SK-N-MC (cell line): ENCODE results near the gene KLF14.

Experiments
- DNase-seq: peaks from one replicate; pipeline ENCODE4 v3.0.0-alpha.2; 2011; ENCODE audit warnings: low read depth, low spot score
- H3K27ac ChIP-seq: fragments of 200-600 bp; sonication (generic); 2 replicates; pipeline ENCODE4 v1.5.1; 2016; ENCODE audit warnings: mixed run types
- H3K36me3 ChIP-seq: fragments of 200-600 bp; sonication (generic); 2 replicates; pipeline ENCODE4 v1.6.1; 2017; ENCODE audit warnings: antibody characterized with exemption, low read length, mixed read lengths; ENCODE audit not compliant: insufficient read depth
- H3K4me3 ChIP-seq: fragments of 200-600 bp; sonication (generic); 2 replicates; pipeline ENCODE4 v1.5.1; 2016
- H3K9ac ChIP-seq: fragments of 200-600 bp; sonication (generic); 2 replicates; pipeline ENCODE4 v1.8.0; 2017; ENCODE audit warnings: mixed run types, mixed read lengths; ENCODE audit not compliant: insufficient read length
- H3K9me3 ChIP-seq: fragments of 200-600 bp; sonication (generic); 2 replicates; pipeline ENCODE4 v1.6.1; 2017; ENCODE audit warnings: low read depth, mild to moderate bottlenecking, antibody characterized with exemption, low read length, moderate library complexity, mixed read lengths
- EZH2 ChIP-seq: fragments of 200-600 bp; sonication (generic); IDR thresholded peaks from one replicate; pipeline ENCODE4 v1.6.1; 2017; ENCODE audit warnings: antibody characterized with exemption
- FOXP2 ChIP-seq: optimal IDR thresholded peaks from 2 replicates; pipeline ENCODE3; 2011; ENCODE audit warnings: mild to moderate bottlenecking, moderate library complexity; ENCODE audit not compliant: insufficient read depth; ENCODE audit errors: extremely low read length, control extremely low read depth
- POLR2AphosphoS5 ChIP-seq: IDR thresholded peaks from 2 replicates; pipeline ENCODE4 v1.6.1; 2012; ENCODE audit warnings: mild to moderate bottlenecking, low read depth, low read length, borderline replicate concordance

Gene KLF14

GRCh38 chr7:130723784-130724183, 10.2 kb downstream of the KLF14 start:
- TF ChIP-seq POLR2AphosphoS5, result no peak
- TF ChIP-seq FOXP2, result no peak
- no peak for TF ChIP-seq EZH2
- no peak overlapping the region for H3K27ac ChIP-seq

GRCh38 chr7:130721486-130722277, 12.3 kb downstream of the KLF14 start:
- H3K9ac ChIP-seq, result no peak overlapping the region
- H3K36me3 ChIP-seq, result no peaks in the 10 kb centered on the region
- TF ChIP-seq EZH2, result no peak
- TF ChIP-seq POLR2AphosphoS5, result no peak
- TF ChIP-seq FOXP2, result no peak
- H3K4me3 ChIP-seq, result no peak overlapping the region
- H3K27ac ChIP-seq, result no peak overlapping the region
- no peak for DNase-seq
- H3K9me3 ChIP-seq, result no peaks in the 10 kb centered on the region

More at GRCh38 chr7:130723784-130724183, 10.2 kb downstream of the KLF14 start:
- DNase-seq, result peak; percentile 44
- H3K4me3 ChIP-seq, result peak overlapping the region; percentile 11; the same call in 1 of the 2 replicates
- no peaks in the 10 kb centered on the region for H3K9me3 ChIP-seq
- H3K36me3 ChIP-seq, result no peaks in the 10 kb centered on the region
- peak overlapping the region; percentile 3 for H3K9ac ChIP-seq

GRCh38 chr7:130719541-130719940, 14.5 kb downstream of the KLF14 start:
- Histone ChIP-seq H3K4me3 (no peak overlapping the region), H3K36me3 (no peaks in the 10 kb centered on the region), H3K27ac (no peak overlapping the region), H3K9me3 (no peaks in the 10 kb centered on the region), H3K9ac (no peak overlapping the region)
- no peak for TF ChIP-seq POLR2AphosphoS5
- no peak for TF ChIP-seq EZH2
- TF ChIP-seq FOXP2, result no peak
- DNase-seq, result no peak

GRCh38 chr7:130712416-130712815, 21.6 kb downstream of the KLF14 start:
- no peak overlapping the region for H3K27ac ChIP-seq
- DNase-seq, result no peak
- no peak for TF ChIP-seq FOXP2
- H3K9ac ChIP-seq, result no peak overlapping the region
- no peaks in the 10 kb centered on the region for H3K36me3 ChIP-seq
- H3K9me3 ChIP-seq, result no peaks in the 10 kb centered on the region
- no peak overlapping the region for H3K4me3 ChIP-seq

GRCh38 chr7:130708766-130709165, 25.2 kb downstream of the KLF14 start:
- no peak overlapping the region for H3K9ac ChIP-seq
- DNase-seq, result no peak
- H3K36me3 ChIP-seq, result no peaks in the 10 kb centered on the region
- H3K9me3 ChIP-seq, result no peaks in the 10 kb centered on the region; the same call in 1 of the 2 replicates
- H3K27ac ChIP-seq, result no peak overlapping the region
- TF ChIP-seq EZH2, result no peak
- no peak for TF ChIP-seq FOXP2
- no peak for TF ChIP-seq POLR2AphosphoS5
- H3K4me3 ChIP-seq, result no peak overlapping the region

GRCh38 chr7:130708001-130708400, 26.0 kb downstream of the KLF14 start:
- DNase-seq, result no peak
- H3K9me3 ChIP-seq, result no peaks in the 10 kb centered on the region; the same call in 1 of the 2 replicates
- no peak overlapping the region for H3K4me3 ChIP-seq
- no peak overlapping the region for H3K27ac ChIP-seq
- TF ChIP-seq FOXP2 (no peak), EZH2 (no peak), POLR2AphosphoS5 (no peak)
- no peak overlapping the region for H3K9ac ChIP-seq
- no peaks in the 10 kb centered on the region for H3K36me3 ChIP-seq

- H3K36me3 ChIP-seq, result no peaks in the 10 kb centered on the region
- no peak for DNase-seq
- H3K27ac ChIP-seq, result no peak overlapping the region
- H3K4me3 ChIP-seq, result no peak overlapping the region
- TF ChIP-seq EZH2 (no peak), FOXP2 (no peak), POLR2AphosphoS5 (no peak)
- H3K9ac ChIP-seq, result no peak overlapping the region
- H3K9me3 ChIP-seq, result no peaks in the 10 kb centered on the region; the same call in 1 of the 2 replicates
These were observed 30.2 kb downstream of the KLF14 start for GRCh38 chr7:130703851-130704250.

- Histone ChIP-seq H3K9me3 (no peaks in the 10 kb centered on the region; the same call in 1 of the 2 replicates), H3K9ac (no peak overlapping the region), H3K36me3 (no peaks in the 10 kb centered on the region), H3K27ac (no peak overlapping the region), H3K4me3 (no peak overlapping the region)
- no peak for DNase-seq
- no peak for TF ChIP-seq FOXP2
- no peak for TF ChIP-seq POLR2AphosphoS5
- TF ChIP-seq EZH2, result no peak
These were observed 32.4 kb downstream of the KLF14 start for GRCh38 chr7:130701650-130702049.
